ENCODE results near the gene ITSN2.
A peak's percentile ranks its signal among the peaks of the same experiment; 100 is the strongest.

The ITSN2 gene

DNA sequence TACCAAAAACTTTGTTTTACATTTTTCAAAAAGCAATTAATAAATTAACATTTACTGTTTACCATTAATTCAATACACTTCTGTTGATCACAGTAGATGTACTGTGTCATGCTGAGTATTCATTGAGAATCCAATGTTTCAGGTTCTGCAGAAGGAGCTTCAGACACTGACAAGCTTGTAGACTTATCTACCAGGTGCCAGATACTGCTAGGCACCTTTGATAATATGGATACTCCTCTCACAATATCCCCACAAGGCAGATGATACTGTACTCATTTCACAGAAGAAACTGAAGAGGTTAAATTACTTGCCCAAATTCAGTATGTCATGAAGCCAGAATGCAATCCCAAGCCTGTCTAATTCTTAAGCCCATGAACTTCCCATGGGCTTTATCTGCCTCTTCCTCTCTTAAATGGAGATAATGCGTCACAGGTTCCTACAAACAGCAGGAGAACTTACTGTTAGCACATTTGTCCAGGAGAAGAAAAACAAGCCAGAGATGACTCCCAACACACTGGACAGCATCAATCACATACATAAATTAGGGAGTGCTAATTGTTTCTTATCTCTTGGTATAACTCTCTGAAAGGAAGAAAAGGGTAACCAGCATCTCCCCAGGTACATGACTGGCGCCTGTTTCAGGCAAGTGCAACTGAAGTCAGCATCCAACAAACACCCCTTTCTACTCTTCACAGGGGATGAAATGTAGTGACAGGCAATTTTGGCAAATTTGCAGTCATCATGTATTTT is 27.4 kb downstream of the ITSN2 start:
- DNase-seq, result peak; percentile 70

DNA sequence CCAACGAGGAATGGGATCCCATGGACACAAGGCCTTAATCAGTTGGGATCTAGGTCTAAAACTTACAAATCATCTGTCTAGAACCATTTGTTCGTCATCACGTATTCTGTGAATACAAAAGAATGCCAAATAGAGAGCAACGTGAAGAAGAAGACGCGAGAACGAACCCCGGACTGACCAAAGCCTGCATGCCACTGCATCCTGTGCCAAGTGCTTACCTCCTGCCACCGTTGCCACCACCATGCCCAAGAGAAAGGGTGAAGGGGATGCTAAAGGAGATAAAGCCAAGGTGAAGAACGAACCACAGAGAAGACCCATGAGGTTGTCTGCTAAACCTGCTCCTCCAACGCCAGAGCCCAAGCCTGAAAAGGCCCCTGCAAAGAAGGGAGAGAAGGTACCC is 30.2 kb downstream of the ITSN2 start:
- no peak for DNase-seq

DNA sequence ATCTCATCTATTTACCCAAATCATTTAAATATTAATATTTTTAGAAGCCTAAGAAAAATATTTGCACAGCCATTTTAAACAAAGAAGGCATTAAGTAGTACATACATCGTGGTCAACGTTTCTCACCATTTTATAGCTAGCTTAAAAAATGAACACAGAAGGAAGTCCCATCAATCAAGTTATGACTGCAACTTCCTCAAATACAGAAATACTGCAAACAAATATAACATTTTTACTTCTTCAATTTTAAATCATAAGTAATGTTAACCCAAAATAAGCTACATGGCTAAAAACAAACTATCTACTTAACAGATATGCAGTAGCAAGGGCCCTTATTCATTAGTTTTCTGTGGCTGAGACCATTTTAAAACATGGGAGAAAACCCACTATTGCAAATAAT is 30.6 kb downstream of the ITSN2 start:
- DNase-seq, result no peak

GRCh38 chr2:24328010-24328409 is 32.3 kb downstream of the ITSN2 start:
- DNase-seq, result no peak

GRCh38 chr2:24317491-24317920 is 42.8 kb downstream of the ITSN2 start:
- peak; percentile 20 for DNase-seq

GRCh38 chr2:24315669-24316068 is 44.7 kb downstream of the ITSN2 start:
- DNase-seq, result no peak

DNA sequence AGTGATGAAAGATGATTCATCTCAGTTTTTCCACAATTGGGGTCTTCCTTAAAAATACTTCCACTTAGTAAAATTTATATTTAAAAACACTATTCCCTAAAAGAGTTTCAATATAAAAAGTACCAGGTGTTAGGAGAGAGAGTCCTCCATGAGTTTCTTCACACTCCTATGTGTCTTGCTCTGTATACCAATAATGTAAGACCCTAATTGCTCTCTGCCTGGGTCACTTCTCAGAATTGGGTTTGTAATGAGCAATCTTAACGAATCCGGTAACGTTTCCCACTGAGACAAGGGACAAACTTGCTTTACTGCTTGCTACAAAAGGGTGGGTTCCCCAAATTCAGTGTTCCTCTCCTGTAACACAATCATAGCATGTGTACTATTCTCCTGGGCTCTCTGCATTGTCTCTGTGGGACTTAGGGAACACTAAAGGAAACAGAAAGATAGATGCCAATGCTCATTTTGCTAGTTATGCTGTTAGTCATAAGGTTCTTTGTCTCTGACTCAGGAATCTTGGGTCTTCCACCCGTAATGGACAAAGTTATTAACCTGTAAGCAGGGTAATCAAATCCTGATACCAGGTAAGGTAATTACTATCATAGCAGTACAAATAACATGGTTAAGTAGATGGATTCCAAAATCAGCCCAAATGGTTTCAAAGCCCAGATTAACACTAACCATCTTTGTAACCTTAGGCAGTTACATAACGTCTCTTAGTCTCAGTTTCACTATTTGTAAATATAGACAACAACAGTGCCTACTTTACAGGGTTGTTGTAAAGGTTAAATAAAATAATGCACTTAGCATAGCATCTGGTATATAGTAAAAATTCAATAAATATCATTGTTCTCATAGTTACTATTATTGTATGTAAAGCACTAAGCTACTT is 46.3 kb downstream of the ITSN2 start:
- DNase-seq, result no peak

- no peak for DNase-seq
Observed at GRCh38 chr2:24307961-24308360, 52.4 kb downstream of the ITSN2 start.

DNA sequence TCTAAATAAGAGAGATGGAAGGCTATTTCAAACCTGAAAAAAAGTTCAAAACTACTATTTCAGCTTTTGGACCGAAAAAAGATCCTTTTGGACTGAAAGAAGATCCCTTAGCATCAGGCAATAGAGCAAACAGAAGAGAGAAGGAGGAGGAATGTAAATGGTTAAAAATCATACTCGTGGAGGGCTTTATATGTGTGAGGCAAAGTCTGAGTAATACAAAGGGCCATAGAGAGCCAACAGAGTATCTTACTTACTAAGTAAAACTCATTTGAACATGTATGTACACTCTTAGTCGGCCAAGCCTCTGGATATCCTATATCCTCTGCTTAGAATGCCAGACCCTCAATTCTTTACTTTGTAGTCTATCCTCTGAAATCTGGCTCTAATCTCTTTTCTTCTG is 55.7 kb downstream of the ITSN2 start:
- DNase-seq, result no peak

- no peak for DNase-seq
Observed at GRCh38 chr2:24304098-24304497, 56.2 kb downstream of the ITSN2 start.

DNA sequence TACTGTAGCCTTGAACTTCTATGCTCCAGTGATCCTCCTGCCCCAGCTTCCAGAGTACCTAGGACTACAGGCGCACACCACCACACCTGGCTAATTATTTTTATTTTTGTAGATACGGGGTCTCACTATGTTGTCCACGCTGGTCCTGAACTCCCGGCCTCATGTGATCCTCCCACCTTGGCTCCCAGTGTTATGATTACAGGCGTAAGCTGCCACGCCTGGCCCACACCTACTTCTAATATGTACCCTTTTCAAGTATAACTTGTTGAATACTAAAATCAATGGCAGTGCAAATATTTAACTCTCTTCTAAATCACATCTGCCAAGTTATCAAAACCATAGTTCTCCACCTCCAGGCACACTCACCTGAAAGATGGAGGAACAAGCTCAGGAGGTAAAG is 58.7 kb downstream of the ITSN2 start:
- DNase-seq, result no peak

- DNase-seq, result no peak
Observed at GRCh38 chr2:24297663-24298062, 62.7 kb downstream of the ITSN2 start.

DNA sequence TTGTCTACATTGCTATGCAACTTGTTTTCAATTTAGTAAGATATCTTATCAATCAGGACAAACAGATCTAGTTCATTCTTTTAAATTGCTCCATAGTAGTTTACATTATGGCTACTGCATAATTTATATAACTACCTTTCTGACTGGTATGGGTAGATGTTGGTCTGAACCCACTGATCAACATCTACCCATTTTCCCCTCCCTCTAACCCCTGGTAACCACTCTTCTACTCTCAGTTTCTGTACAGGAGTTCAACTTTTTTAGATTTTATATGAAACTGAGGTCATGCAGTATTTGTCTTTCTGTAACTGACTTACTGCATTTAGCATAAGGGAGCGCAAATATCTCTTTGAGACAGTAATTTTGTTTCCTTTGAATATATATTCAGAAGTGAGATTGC is 73.2 kb downstream of the ITSN2 start:
- DNase-seq, result no peak

GRCh38 chr2:24285484-24286152 is 74.7 kb downstream of the ITSN2 start:
- DNase-seq, result no peak

DNA sequence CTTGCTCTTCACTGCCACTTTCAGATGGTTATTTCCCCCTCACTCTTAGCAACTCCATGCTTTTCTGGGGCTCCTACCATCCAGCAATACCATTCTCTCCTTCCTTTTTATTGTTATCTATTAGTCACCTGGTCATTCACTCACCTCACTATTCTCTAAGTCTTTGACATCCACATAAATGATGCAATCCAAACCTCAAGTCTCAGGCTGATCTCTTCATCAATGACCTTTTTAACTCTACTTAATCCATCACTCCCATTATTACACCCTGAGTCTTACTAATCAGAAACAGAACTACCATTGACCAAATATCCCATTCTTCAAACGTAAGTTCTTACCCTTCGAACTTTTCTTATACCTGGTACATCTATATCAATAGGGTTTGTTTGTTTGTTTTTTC is 79.7 kb downstream of the ITSN2 start:
- no peak for DNase-seq

GRCh38 chr2:24280161-24280560 is 80.2 kb downstream of the ITSN2 start:
- DNase-seq, result no peak

GRCh38 chr2:24276349-24276899 is 83.9 kb downstream of the ITSN2 start:
- DNase-seq, result no peak

- no peak for DNase-seq
Observed at GRCh38 chr2:24274809-24275208, 85.5 kb downstream of the ITSN2 start.

DNA sequence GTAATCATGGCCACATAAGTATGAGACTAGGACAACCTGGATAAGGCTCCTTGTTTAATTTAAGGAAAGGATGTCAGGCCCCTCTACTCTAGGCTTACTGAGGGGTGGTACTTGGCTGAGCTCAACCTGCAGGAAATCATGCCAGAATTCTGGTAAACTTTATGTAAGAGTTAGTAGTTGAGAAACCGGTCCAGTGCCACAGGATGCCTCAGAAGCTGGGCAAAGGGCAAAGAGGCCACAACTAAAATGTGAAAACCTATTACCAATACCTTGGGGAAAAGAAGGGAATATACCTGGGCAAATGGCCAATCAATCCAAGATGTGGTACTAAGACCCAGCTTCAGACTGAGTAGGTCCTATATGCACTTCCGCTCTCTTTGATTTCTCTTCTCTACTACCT is 86.7 kb downstream of the ITSN2 start:
- no peak for DNase-seq

DNA sequence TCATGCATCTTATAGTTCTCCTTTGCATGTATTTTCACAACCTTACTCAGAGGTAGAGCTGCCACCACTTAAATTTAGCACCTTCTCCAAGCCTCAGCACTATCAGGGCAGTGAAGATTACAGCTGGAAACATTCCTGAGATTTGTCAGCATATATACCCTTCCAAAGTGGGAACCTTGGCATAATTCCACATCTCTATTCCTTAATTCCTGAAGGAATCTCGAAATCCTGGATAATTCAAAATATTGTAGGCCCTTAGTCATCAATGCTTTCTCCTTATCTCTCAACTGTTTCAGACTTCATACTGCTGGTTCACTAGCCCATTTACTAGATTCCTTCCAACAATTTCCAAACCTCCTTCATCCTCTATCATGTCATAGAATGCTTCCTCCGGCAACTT is 87.4 kb downstream of the ITSN2 start:
- no peak for DNase-seq

- DNase-seq, result no peak
Observed at GRCh38 chr2:24272161-24272802, 88.1 kb downstream of the ITSN2 start.

DNA sequence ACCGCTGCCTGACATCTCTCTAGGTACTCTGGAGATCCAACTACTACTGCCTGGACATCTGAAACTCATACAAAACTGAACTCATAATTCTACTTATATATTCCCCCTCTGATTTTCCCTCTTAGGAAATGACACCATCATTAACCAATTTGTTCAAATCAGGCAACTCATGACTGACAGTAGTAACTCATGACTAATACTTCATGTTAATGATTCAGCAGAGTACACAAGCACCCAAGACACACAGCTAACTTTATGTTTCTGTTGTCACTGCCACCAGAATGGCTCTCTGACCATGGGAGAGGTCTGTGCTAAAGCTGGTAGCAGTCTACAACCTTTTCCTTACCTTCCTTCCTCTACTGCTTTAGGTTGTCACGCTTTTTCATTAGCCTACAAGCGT is 91.1 kb downstream of the ITSN2 start:
- no peak for DNase-seq

GRCh38 chr2:24265212-24265611 is 95.1 kb downstream of the ITSN2 start:
- no peak for DNase-seq

Measured in hematopoietic multipotent progenitor cell treated with erythropoietin and hydrocortisone succinate and interleukin-3 and kit ligand, for 8 days (in vitro differentiated cells).